ENCODE measurements around the gene IL36A.

IL36A gene

DNA sequence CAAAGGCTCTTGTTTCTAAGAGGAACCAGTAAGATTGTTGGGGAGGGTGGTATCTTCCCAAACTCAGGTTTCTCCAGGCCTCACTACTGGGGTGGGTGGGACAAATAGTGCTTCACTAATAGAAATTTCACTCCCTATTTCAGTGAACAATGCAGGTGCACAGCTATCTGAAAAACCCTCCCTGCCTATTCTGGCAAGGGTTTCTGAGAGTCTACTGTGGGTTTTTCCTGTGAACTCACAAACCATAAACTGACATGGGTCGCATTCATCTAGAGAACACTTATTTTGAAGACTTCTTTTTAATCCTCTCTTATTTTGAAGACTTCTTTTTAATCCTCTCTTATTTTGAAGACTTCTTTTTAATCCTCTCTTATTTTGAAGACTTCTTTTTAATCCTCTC, 4.4 kb downstream of the IL36A start:
- Histone ChIP-seq H2AFZ (ENCODE audit: low read length) (no peak overlapping the region), H3K9ac (ENCODE audit: low read length) (no peak overlapping the region), H3K9me3 (replicated peaks; ENCODE audit: insufficient read depth, low read length) (no peaks in the 10 kb centered on the region), H3K79me2 (ENCODE audit: low read length) (no peaks in the 10 kb centered on the region), H3K4me3 (ENCODE audit: low read length) (no peak overlapping the region), H3K27ac (ENCODE audit: low read length) (peak overlapping the region; percentile 13; the same call in 1 of the 2 replicates), H3K4me1 (ENCODE audit: low read length) (peaks cover 21% of the 10 kb centered on the region), H3K36me3 (replicated peaks; ENCODE audit: insufficient read depth, low read length) (no peaks in the 10 kb centered on the region), H3F3A (ENCODE audit: insufficient read depth, low read length) (peaks cover 10% of the 10 kb centered on the region; the same call in 1 of the 2 replicates), H3K9me2 (replicated peaks; ENCODE audit: insufficient read depth, low read length) (no peaks in the 10 kb centered on the region), H3K27me3 (replicated peaks; ENCODE audit: insufficient read depth, low read length) (no peaks in the 10 kb centered on the region), H3K4me2 (ENCODE audit: low read depth, low read length) (peak overlapping the region; percentile 13; the same call in 1 of the 2 replicates), H4K20me1 (ENCODE audit: insufficient read depth, low read length) (no peaks in the 10 kb centered on the region)
- TF ChIP-seq, protein P1, sequence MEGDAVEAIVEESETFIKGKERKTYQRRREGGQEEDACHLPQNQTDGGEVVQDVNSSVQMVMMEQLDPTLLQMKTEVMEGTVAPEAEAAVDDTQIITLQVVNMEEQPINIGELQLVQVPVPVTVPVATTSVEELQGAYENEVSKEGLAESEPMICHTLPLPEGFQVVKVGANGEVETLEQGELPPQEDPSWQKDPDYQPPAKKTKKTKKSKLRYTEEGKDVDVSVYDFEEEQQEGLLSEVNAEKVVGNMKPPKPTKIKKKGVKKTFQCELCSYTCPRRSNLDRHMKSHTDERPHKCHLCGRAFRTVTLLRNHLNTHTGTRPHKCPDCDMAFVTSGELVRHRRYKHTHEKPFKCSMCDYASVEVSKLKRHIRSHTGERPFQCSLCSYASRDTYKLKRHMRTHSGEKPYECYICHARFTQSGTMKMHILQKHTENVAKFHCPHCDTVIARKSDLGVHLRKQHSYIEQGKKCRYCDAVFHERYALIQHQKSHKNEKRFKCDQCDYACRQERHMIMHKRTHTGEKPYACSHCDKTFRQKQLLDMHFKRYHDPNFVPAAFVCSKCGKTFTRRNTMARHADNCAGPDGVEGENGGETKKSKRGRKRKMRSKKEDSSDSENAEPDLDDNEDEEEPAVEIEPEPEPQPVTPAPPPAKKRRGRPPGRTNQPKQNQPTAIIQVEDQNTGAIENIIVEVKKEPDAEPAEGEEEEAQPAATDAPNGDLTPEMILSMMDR (IDR thresholded peaks at IDR 0.05; ENCODE audit: low read length): no peak
- TF ChIP-seq EZH2phosphoT487 (IDR thresholded peaks at IDR 0.05; ENCODE audit: low read length) (no peak), EZH2 (optimal IDR thresholded peaks at IDR 0.05; ENCODE audit: low read depth, low read length) (no peak)
- DNase-seq: peak; percentile 71

DNA sequence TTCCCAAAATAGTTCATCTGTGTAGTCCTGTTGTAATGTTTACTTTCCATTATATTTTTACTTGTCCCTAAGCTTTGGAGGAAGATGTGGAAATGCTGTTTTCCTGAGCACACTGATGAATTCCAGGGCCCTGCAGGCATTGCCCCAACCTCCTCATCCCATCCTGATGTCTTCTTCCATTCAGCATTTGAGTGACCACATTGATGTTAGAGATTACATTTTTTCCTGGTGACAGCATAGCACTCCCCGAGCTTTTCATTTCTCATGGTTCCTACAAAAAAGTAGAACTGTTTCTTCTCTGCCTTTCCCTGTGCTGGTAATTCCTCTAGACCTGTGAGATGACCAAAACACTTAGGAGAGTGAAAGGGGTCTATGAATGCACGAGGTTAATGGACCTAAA, 4.8 kb downstream of the IL36A start:
- H3K9me3 ChIP-seq (replicated peaks; ENCODE audit: insufficient read depth, low read length): no peaks in the 10 kb centered on the region
- DNase-seq: no peak
- no peak overlapping the region for H3K9ac ChIP-seq (ENCODE audit: low read length)
- no peaks in the 10 kb centered on the region for H3K36me3 ChIP-seq (replicated peaks; ENCODE audit: insufficient read depth, low read length)
- H3K9me2 ChIP-seq (replicated peaks; ENCODE audit: insufficient read depth, low read length): no peaks in the 10 kb centered on the region
- no peak for TF ChIP-seq EZH2phosphoT487 (IDR thresholded peaks at IDR 0.05; ENCODE audit: low read length)
- TF ChIP-seq, protein P1 (IDR thresholded peaks at IDR 0.05; ENCODE audit: low read length): no peak
- no peak for TF ChIP-seq EZH2 (optimal IDR thresholded peaks at IDR 0.05; ENCODE audit: low read depth, low read length)
- H4K20me1 ChIP-seq (ENCODE audit: insufficient read depth, low read length): no peaks in the 10 kb centered on the region
- peak overlapping the region; percentile 13; the same call in 1 of the 2 replicates for H3K4me2 ChIP-seq (ENCODE audit: low read depth, low read length)
- no peak overlapping the region for H3K4me3 ChIP-seq (ENCODE audit: low read length)
- H2AFZ ChIP-seq (ENCODE audit: low read length): no peak overlapping the region
- no peaks in the 10 kb centered on the region for H3K79me2 ChIP-seq (ENCODE audit: low read length)
- no peaks in the 10 kb centered on the region for H3K27me3 ChIP-seq (replicated peaks; ENCODE audit: insufficient read depth, low read length)
- peaks cover 21% of the 10 kb centered on the region for H3K4me1 ChIP-seq (ENCODE audit: low read length)
- no peak overlapping the region; the same call in 1 of the 2 replicates for H3K27ac ChIP-seq (ENCODE audit: low read length)
- peaks cover 10% of the 10 kb centered on the region; the same call in 1 of the 2 replicates for H3F3A ChIP-seq (ENCODE audit: insufficient read depth, low read length)

DNA sequence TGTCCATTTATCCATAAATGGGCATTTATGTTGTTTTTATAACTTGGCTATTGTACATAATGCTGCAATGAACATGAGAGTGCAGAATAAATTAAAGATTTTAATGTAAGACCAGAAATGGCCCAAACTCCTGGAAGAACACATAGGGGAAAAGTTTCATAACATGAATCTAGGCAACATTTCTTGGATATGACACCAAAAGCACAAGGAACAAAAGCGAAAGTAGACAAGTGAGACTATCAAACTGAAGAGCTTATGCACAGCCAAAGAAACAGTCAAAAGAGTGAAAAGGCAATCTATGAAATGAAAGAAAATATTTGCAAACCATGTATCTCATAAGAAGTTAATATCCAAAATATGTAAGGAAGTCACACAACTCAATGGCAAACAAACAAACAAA, 5.8 kb downstream of the IL36A start:
- no peaks in the 10 kb centered on the region for H4K20me1 ChIP-seq (ENCODE audit: insufficient read depth, low read length)
- H3K27me3 ChIP-seq (replicated peaks; ENCODE audit: insufficient read depth, low read length): no peaks in the 10 kb centered on the region
- no peaks in the 10 kb centered on the region for H3K9me3 ChIP-seq (replicated peaks; ENCODE audit: insufficient read depth, low read length)

More for the DNA sequence above, 5.8 kb downstream of the IL36A start:
- peaks cover 21% of the 10 kb centered on the region for H3K4me1 ChIP-seq (ENCODE audit: low read length)
- H3K9ac ChIP-seq (ENCODE audit: low read length): no peak overlapping the region
- no peaks in the 10 kb centered on the region for H3K9me2 ChIP-seq (replicated peaks; ENCODE audit: insufficient read depth, low read length)
- H3K27ac ChIP-seq (ENCODE audit: low read length): no peak overlapping the region
- TF ChIP-seq EZH2 (optimal IDR thresholded peaks at IDR 0.05; ENCODE audit: low read depth, low read length): no peak
- no peak for TF ChIP-seq EZH2phosphoT487 (IDR thresholded peaks at IDR 0.05; ENCODE audit: low read length)
- TF ChIP-seq, protein P1 (IDR thresholded peaks at IDR 0.05; ENCODE audit: low read length): no peak
- H3K4me3 ChIP-seq (ENCODE audit: low read length): no peak overlapping the region
- no peaks in the 10 kb centered on the region for H3K36me3 ChIP-seq (replicated peaks; ENCODE audit: insufficient read depth, low read length)
- no peak overlapping the region for H2AFZ ChIP-seq (ENCODE audit: low read length)
- no peak for DNase-seq
- H3F3A ChIP-seq (ENCODE audit: insufficient read depth, low read length): peaks cover 10% of the 10 kb centered on the region; the same call in 1 of the 2 replicates
- no peaks in the 10 kb centered on the region for H3K79me2 ChIP-seq (ENCODE audit: low read length)
- H3K4me2 ChIP-seq (ENCODE audit: low read depth, low read length): no peak overlapping the region
